Fibroblast of the conjunctiva (primary cell): Measurements from ENCODE around the gene TRIM65.
"Not testable (repeated sequence)": the region's sequence is repeated elsewhere in the genome, so short reads cannot be mapped to it uniquely, and the experiment has no call there.

Experiments used
- DNase-seq: peaks from one replicate; pipeline ENCODE4 v3.0.0-alpha.2; 2010; ENCODE audit warnings: low read depth

TRIM65 gene

GRCh38 chr17:75875182-75875939 lies 21.4 kb downstream of the TRIM65 start:
- no peak for DNase-seq

DNA sequence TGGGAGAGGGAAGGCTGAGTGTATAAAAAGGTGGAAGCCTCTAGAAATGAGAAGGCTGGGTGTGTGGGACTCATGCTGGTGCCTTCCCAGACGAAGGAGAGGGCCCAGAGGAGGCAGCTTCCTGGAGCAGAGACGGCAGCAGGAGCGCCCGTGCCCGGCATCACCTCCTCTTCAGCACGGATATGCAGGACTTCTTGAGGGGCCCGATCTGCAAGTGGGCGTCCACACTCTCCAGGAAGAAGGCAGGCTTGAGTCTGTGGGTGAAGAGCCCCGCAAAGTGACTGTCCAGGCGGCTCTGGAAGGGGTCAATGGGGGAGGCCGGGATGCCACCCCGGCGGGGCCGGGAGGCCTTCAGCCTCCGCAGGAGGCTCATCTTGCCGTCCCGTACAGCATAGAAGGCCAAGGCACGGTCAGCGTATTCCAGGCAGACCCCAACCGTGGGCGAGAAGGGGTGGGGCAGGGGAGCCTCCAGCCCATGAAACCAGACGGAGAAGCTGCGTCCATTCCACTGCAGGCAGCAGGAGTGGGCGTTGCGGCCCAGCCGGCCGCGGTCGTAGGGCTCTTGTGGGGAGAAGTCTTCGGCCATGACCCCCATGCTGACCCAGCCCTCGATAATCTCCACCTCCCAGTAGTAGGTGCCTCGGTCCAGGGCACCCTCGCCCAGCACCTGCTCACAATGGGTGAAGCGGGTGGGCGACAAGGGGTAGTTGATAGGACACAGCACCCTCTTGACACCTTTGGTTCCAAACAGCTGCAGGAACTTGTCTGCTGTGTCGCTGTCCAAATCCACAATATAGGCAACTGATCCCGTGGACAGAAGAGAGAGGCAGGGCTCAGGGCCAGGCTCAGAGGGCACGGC lies 22.2 kb downstream of the TRIM65 start:
- DNase-seq: no peak

GRCh38 chr17:75873587-75874322 lies 23.0 kb downstream of the TRIM65 start:
- DNase-seq: no peak

DNA sequence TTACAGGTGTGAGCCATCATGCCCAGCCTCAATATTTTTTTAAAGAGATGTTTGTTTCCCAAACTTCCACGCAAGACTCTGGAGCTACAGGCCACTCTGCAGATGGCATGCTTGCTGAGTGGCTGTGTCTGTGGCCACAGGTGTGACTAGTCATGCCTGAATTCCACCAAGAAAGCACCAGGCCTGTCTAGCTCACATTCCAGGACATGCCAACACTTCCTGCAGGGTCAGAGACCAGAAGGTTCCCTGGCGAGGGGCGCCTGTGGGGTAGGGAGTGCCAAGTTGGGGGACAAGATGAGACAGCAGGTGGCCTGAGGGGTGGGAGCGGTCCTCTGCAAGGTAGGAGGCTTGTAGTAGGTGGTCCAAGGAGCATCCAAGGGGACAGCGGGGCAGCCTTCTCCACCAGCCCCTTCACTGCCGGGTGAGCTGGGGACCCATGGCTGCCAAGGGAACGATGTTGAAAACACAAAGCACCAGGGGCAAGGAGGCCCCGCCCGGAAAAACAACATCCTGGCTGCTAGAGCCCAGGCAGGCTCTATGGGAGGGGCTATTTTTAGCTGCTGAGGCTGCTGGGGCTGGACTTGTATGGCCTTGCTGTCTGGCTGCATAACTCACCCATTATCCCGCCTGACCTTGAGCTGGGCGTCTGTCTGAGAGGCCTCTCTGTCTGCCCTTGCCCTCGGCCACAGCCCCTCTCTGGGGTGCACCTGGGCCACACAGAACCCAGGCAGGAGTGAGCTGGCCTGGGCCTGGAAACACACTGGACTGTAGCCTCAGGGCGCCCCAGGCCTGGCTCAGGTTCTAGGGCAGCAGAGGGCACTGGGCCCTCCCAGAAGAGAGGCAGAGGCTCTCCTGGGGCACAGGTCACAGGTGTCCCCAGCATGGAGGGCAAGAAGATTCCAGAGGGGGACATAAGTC lies 24.1 kb downstream of the TRIM65 start:
- DNase-seq: peak; percentile 79

GRCh38 chr17:75870228-75870627 lies 26.5 kb downstream of the TRIM65 start:
- DNase-seq: not testable (repeated sequence)

- DNase-seq: peak; percentile 57
Measured at GRCh38 chr17:75869282-75870141, 27.2 kb downstream of the TRIM65 start.

- DNase-seq: not testable (repeated sequence)
Measured at GRCh38 chr17:75868730-75869281, 27.9 kb downstream of the TRIM65 start.

- DNase-seq: not testable (repeated sequence)
Measured at GRCh38 chr17:75865404-75866188, 31.2 kb downstream of the TRIM65 start.

DNA sequence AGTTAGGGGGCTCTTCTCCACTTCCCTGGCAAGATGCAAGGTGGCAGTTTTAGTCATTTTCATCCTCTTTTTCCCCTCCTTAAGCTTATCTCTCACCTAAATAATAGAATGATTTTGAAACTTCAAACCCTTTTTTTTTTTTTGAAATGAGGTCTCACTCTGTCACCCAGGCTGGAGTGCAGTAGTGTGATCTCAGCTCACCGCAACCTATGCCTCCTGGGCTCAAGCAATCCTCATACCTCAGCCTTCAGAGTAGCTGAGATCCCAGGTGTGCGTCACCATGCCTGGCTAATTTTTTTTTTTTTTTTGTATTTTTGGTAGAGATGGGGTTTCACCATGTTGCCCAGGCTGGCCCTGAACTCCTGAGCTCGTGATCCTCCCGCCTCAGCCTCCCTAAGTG lies 31.9 kb downstream of the TRIM65 start:
- not testable (repeated sequence) for DNase-seq

DNA sequence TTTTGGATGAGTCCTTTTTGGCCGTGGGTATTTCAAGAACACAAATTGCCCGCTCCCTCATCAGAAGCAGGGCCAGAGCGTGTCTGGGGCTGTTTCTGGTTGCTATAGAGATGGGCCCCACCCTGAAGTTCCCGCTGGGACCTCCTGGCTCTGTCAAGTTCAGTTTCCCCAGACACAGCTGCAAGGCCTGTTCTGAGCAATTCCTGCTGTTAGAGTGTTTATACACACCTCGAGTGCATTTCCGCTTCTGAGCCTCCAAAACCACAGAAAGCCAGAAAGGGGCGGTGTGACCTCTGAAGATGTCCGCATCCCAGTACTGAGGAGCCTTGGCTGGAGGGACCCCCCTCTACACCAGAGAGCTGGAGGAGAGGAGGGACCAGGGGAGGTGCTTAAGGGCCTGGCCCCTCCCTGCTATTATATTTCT lies 32.3 kb downstream of the TRIM65 start:
- DNase-seq: peak; percentile 62

GRCh38 chr17:75861927-75862317 lies 34.8 kb downstream of the TRIM65 start:
- no peak for DNase-seq

- DNase-seq: not testable (repeated sequence)
Measured at GRCh38 chr17:75859358-75859757, 37.4 kb downstream of the TRIM65 start.

DNA sequence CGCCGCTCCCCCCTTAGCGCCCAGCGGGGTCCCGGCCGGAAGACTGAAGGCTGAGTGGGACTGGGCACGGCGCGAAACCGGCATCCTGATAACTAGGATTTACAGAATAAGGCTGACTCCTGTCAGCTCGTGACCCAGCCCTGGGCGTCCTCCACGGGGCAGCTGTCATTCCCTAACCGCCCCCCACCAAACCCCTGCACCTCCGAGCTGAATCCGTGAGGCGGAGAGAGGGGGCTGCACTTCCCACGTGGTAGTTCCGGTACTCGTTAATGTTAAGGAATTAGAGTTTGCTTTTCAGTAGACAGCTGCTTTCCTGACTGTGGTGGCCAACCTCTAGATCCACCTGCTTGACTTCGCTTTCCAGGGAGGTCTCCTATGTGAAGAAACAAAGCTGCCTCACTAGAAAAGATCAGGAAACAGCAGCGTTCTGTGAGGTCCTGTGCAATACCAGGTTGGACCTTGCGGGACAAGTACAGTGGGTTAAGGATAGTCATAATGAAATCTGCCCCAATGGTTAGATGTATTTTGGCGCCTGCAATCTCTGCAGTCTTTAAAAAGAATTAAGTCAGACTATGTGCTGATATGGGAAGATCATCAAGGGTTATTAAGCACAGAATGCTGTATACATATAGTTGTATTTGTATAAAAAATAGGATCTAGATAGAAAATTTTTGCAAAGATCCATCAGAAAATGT lies 40.5 kb downstream of the TRIM65 start:
- no peak for DNase-seq

DNA sequence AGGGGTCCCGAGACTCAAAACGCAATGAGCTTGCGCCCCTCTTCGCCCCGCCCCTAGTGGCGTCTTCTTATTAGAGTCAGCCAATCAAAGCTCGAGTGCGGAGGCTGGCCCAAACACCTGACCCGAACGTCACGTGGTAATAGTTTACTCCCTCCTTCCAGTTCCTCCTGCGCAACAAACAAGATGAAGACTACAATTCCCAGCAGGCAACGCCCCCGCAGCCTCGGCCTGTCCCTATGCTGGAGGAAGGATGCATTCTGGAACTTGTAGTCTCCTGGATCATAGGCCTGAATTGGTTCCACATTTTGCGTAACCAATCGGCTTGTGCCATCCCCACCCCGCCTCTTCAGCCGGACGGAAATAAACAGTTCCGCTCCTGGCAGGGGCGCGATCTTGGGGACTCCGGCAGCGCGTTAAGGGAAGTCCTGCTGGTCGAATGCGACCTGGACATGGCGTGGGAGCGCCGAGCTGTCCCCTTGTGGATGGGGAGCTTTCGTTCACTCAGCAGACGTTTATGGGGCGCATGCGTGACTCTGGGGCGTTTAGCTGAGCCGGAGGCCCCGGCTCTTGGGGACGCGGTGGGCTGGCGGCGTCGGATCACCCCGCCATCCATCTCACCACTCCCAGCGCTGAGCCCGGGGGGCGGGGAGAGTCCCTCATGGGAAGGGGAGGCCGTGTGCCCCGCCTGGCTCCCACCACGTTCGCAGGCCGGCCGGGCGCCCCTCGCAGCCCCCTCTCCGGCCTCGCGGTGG lies 41.3 kb downstream of the TRIM65 start, which contains the start of gene WBP2:
WBP2 (minus strand) TSS at position 26 of the 752 bp plus-strand sequence. CDS start 38 bp downstream, outside the sequence.
- DNase-seq: peak; percentile 100

DNA sequence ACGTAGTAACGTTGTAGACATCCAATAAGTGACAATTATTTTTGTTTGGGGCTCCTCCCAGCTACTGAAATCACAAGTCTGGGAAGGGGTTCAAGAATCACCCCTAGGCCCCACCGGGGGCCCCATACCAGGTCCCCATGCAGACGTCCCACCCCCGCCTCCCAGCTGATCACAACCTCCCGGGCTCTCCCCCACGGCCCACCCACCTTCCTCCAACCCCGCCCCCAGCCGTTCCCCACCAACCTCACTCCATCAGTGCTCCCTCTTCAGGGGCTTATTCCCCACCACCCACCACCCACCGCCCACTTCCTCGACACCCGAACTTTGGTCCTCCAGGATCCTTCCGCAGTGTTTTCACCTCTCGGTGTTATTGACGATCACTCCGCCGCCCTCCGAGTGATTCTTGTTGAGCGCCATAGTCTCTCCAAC lies 41.9 kb downstream of the TRIM65 start:
- no peak for DNase-seq

DNA sequence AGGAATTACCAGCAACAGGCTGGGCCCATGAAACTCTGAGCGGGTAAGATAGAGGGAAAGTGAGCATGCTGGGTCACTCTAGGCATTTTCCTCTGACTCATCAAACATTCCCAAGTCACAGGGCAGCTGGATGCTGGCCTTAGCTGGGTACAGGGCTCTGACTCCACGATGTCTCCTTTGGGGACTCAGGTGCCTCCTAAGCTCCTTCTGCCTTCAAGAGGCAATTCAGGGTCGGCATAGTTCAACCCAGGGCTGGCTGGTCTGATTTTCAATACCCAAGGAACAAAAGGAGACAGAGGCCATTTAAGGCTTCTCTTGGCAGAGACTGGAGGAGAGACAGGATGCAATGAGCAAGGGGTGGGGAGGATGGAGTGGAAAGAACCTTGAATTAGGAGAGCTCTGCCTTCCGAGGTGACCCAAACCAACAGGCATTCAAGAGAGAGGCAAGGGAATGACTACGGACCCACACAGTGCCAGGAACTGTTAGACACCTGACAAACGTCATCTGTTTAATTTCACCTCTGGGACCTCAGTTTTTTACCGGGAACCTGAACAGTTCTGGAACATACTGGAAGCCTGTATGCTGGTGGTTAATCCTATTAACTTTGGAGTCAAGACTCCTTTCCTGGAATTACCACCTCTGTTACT lies 42.5 kb downstream of the TRIM65 start:
- DNase-seq: no peak

- DNase-seq: no peak
Measured at GRCh38 chr17:75853433-75853832, 43.3 kb downstream of the TRIM65 start.
